Liver (tissue), 9 donors: Measurements from ENCODE around the gene GOT2. TPM values are rescaled to one million over a fixed set of nuclear protein-coding genes. Genes with fewer than 3 reads are reported as not detected.
"Not testable (repeated sequence)": the region's sequence is repeated elsewhere in the genome, so short reads cannot be mapped to it uniquely, and the experiment has no call there.

Experiments
- DNase-seq: peaks from one replicate; pipeline ENCODE4 v3.0.0-alpha.2; 2017; ENCODE audit warnings: low spot score
- H3K27ac ChIP-seq, 2 donors: one replicate each; pipeline ENCODE4 v1.7.0; 2013; ENCODE audit warnings: inconsistent platforms in 2 of 2, low read length in 2 of 2, control low read depth in 1 of 2, low read depth in 1 of 2, mild to moderate bottlenecking in 1 of 2
- H3K27me3 ChIP-seq, 4 donors: one replicate each; pipeline versions ENCODE4 v1.6.1 to v1.7.0; 2013; ENCODE audit warnings: low read length in 3 of 4, inconsistent platforms in 1 of 4, mild to moderate bottlenecking in 1 of 4, moderate library complexity in 1 of 4; ENCODE audit not compliant: control insufficient read depth in 4 of 4, insufficient read depth in 4 of 4
- H3K36me3 ChIP-seq, 4 donors: one replicate each; pipeline versions ENCODE4 v1.6.1 to v1.7.0; 2013; ENCODE audit warnings: low read length in 3 of 4, mild to moderate bottlenecking in 3 of 4, low read depth in 1 of 4, moderate library complexity in 1 of 4; ENCODE audit not compliant: control insufficient read depth in 4 of 4, insufficient read depth in 3 of 4
- H3K4me1 ChIP-seq, 4 donors: one replicate each; pipeline versions ENCODE4 v1.6.1 to v1.7.0; 2013; ENCODE audit warnings: low read length in 3 of 4, mild to moderate bottlenecking in 3 of 4, moderate library complexity in 1 of 4; ENCODE audit not compliant: control insufficient read depth in 4 of 4, insufficient read depth in 4 of 4
- H3K4me3 ChIP-seq, 3 donors: one replicate each; pipeline versions ENCODE4 v1.6.1 to v1.7.0; 2013; ENCODE audit warnings: low read length in 3 of 3, control low read depth in 1 of 3, low read depth in 1 of 3, mild to moderate bottlenecking in 1 of 3
- H3K9ac ChIP-seq, 2 donors: one replicate each; pipeline ENCODE4 v1.7.0; 2013; ENCODE audit warnings: low read length in 2 of 2, mild to moderate bottlenecking in 2 of 2, moderate library complexity in 2 of 2, control low read depth in 1 of 2, low read depth in 1 of 2
- H3K9me3 ChIP-seq, 4 donors: one replicate each; pipeline versions ENCODE4 v1.6.1 to v1.7.0; 2013; ENCODE audit warnings: low read length in 3 of 4; ENCODE audit not compliant: control insufficient read depth in 4 of 4
- EGR1 ChIP-seq, 2 donors: IDR thresholded peaks; 2 replicates each; pipeline ENCODE4 v1.6.1; 2016 to 2018; ENCODE audit warnings: antibody characterized with exemption in 2 of 2, low read depth in 2 of 2
- FOXA1 ChIP-seq: IDR thresholded peaks from 2 replicates; pipeline ENCODE4 v1.6.1; 2016; ENCODE audit warnings: antibody characterized with exemption
- FOXA2 ChIP-seq: IDR thresholded peaks from 2 replicates; pipeline ENCODE4 v1.6.1; 2016; ENCODE audit warnings: antibody characterized with exemption
- HNF4G ChIP-seq: IDR thresholded peaks from 2 replicates; pipeline ENCODE4 v1.6.1; 2016; ENCODE audit warnings: antibody characterized with exemption
- JUND ChIP-seq, 2 donors: IDR thresholded peaks; 2 replicates each; pipeline ENCODE4 v1.6.1; 2016; ENCODE audit warnings: antibody characterized with exemption in 2 of 2
- RAD21 ChIP-seq, 2 donors: IDR thresholded peaks; 2 replicates each; pipeline ENCODE4 v1.6.1; 2016; ENCODE audit warnings: antibody characterized with exemption in 2 of 2, mild to moderate bottlenecking in 2 of 2
- RXRA ChIP-seq, 2 donors: IDR thresholded peaks; 2 replicates each; pipeline ENCODE4 v1.6.1; 2017 to 2018; ENCODE audit warnings: antibody characterized with exemption in 2 of 2, mild to moderate bottlenecking in 1 of 2
- SP1 ChIP-seq: IDR thresholded peaks from 2 replicates; pipeline ENCODE4 v1.6.1; 2018; ENCODE audit warnings: antibody characterized with exemption, mild to moderate bottlenecking
- YY1 ChIP-seq: IDR thresholded peaks from 2 replicates; pipeline ENCODE4 v1.6.1; 2016; ENCODE audit warnings: antibody characterized with exemption, mild to moderate bottlenecking
- WGBS: extraction: QIAGEN DNeasy Blood & Tissue Kit; methylation state at CpG from one replicate; pipeline ENCODE4 v1.1.7; 2013; 5-methylcytosine and 5-hydroxymethylcytosine counted together
- polyA plus RNA-seq, 2 donors: library from polyadenylated mRNA; stranded (reverse) in 1 of 2; unstranded in 1 of 2; fragments of 200-250 nt in 1 of 2; fragments of >200 nt in 1 of 2; fragmentation: Nextera tagmentation in 1 of 2; extraction: Ambion mirVana in 1 of 2; gene quantifications; one replicate each; pipeline versions ENCODE4 v1.2.1 to v1.2.3, GENCODE V29; 2013 to 2015
- total RNA-seq, 2 donors: library from RNA; depleted of rRNA; stranded (reverse); fragments of >200 nt; gene quantifications; one replicate each; pipeline ENCODE4 v1.2.3, GENCODE V29; 2014
- TF ChIP-seq, protein P1 (sequence below): IDR thresholded peaks from 2 replicates; pipeline ENCODE4 v1.6.1; 2016; ENCODE audit warnings: antibody characterized with exemption
- TF ChIP-seq, protein P2 (sequence below): fragments of 150-350 bp; IDR thresholded peaks from 2 replicates; pipeline ENCODE4 v1.5.1; 2017; ENCODE audit warnings: improper control_type of control experiment, low read depth, low read length; ENCODE audit not compliant: missing input control
- TF ChIP-seq, protein P3 (sequence below): IDR thresholded peaks from 2 replicates; pipeline ENCODE4 v1.6.1; 2016; ENCODE audit warnings: antibody characterized with exemption
- donor health status: healthy.
- donor health status: healthy.
- donor health status: healthy.
- donor health status: healthy.
- donor health status: healthy.

GOT2 gene
- total and polyA plus RNA-seq, 4 donors, result 80.2 to 216 (median 136) TPM

DNA sequence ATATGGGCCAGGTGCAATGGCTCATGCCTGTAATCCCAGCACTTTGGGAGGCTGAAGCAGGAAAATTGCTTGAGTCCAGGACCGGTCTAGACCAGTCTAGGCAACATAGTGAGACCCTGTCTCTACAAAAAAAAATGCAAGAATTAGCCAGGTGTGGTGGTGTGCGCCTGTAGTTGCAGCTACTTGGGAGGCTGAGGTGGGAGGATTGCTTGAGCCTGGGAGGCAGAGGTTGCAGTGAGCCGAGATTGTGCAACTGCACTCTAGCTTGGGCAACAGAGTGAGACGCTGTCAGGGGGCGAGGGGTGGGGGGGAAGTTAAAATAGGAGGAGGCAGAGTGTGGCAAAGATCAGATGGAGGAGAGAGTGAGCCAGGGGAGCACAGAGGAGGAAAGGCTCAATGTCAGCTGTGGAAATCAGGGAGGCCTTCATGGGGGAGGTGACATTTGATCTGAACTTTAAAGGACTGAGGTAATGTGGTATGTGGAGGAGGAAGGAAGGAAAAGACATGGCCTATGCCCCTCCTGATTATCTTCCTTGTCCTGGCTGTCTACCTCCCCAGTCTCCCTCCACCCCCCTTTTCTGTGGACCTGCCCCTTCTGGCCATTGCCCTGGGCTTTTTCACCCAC is 4.7 kb upstream of the GOT2 start:
- no peak for TF ChIP-seq HNF4G
- TF ChIP-seq, protein P1, sequence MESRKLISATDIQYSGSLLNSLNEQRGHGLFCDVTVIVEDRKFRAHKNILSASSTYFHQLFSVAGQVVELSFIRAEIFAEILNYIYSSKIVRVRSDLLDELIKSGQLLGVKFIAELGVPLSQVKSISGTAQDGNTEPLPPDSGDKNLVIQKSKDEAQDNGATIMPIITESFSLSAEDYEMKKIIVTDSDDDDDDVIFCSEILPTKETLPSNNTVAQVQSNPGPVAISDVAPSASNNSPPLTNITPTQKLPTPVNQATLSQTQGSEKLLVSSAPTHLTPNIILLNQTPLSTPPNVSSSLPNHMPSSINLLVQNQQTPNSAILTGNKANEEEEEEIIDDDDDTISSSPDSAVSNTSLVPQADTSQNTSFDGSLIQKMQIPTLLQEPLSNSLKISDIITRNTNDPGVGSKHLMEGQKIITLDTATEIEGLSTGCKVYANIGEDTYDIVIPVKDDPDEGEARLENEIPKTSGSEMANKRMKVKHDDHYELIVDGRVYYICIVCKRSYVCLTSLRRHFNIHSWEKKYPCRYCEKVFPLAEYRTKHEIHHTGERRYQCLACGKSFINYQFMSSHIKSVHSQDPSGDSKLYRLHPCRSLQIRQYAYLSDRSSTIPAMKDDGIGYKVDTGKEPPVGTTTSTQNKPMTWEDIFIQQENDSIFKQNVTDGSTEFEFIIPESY, result no peak
- TF ChIP-seq FOXA1, result no peak
- TF ChIP-seq, protein P2, sequence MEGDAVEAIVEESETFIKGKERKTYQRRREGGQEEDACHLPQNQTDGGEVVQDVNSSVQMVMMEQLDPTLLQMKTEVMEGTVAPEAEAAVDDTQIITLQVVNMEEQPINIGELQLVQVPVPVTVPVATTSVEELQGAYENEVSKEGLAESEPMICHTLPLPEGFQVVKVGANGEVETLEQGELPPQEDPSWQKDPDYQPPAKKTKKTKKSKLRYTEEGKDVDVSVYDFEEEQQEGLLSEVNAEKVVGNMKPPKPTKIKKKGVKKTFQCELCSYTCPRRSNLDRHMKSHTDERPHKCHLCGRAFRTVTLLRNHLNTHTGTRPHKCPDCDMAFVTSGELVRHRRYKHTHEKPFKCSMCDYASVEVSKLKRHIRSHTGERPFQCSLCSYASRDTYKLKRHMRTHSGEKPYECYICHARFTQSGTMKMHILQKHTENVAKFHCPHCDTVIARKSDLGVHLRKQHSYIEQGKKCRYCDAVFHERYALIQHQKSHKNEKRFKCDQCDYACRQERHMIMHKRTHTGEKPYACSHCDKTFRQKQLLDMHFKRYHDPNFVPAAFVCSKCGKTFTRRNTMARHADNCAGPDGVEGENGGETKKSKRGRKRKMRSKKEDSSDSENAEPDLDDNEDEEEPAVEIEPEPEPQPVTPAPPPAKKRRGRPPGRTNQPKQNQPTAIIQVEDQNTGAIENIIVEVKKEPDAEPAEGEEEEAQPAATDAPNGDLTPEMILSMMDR, result no peak
- no peak for TF ChIP-seq JUND (IDR thresholded peaks at IDR 0.05)
- TF ChIP-seq RAD21 (IDR thresholded peaks at IDR 0.05), result no peak
- no peak for TF ChIP-seq FOXA2
- TF ChIP-seq EGR1 (IDR thresholded peaks at IDR 0.05; ENCODE audit: low read depth in 2 of 2), result no peak
- H3K4me1 ChIP-seq, result peaks cover 0 to 9% (median 4%) of the 10 kb centered on the region in 4 donors
- H3K4me3 ChIP-seq, result no peak overlapping the region
- no peak overlapping the region for H3K9ac ChIP-seq
- no peaks in the 10 kb centered on the region for H3K36me3 ChIP-seq
- H3K9me3 ChIP-seq, result no peaks in the 10 kb centered on the region
- H3K27me3 ChIP-seq, result no peaks in the 10 kb centered on the region
- H3K27ac ChIP-seq, result no peak overlapping the region
- WGBS, result 84% methylated on average over 5 of the region's 5 CpGs
- no peak for DNase-seq

DNA sequence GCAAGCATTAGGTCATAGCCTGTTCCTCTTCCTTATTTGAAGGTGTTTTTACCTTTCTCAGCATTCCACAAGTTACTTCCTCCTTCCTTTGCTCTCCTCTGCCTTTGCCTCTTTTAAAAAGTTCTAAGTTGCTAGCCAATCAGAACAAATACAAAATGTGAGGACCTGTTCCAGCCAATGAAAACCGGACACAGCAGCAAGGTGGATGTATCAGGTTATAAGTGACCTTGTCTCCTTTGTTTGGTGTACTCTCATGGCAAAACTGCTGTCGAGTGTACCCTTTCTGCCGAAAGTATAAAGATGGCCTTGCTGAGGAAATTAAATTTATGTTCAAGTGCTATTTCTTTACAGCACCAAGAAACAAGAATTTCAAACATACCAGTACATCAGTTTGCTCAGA is 2.2 kb upstream of the GOT2 start:
- H3K9ac ChIP-seq, H3K27me3 ChIP-seq, H3K36me3 ChIP-seq, H3K27ac ChIP-seq, H3K9me3 ChIP-seq, DNase-seq, H3K4me3 ChIP-seq: not testable (repeated sequence)
- H3K4me1 ChIP-seq, result peaks cover 3 to 27% (median 20%) of the 10 kb centered on the region in 4 donors
- 92% methylated on average over 3 of the region's 3 CpGs for WGBS

DNA sequence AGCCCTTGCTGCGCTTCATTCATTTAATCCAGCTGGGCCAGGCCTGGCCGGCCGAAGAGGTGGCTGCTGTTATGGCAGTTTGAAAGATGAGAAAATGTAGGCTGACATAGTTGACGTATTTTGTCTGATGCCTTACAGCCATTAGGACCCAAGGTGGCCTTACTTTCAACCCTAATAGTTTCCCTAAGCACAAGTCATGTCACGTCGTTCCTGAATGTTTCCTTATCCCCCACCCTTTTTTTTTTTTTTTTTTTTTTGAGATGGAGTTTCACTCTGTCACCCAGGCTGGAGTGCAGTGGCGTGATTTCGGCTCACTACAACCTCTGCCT is 307 bp upstream of the GOT2 start:
- WGBS, result 43% methylated on average over 8 of the region's 8 CpGs
- Histone ChIP-seq H3K4me3 (peak overlapping the region in 2 of 3 donors; percentile 74 to 91), H3K4me1 (peaks cover 6 to 39% (median 36%) of the 10 kb centered on the region in 4 donors), H3K9ac (peak overlapping the region in 1 of 2 donors; percentile 36), H3K27ac (peak overlapping the region in 1 of 2 donors; percentile 94), H3K9me3 (no peaks in the 10 kb centered on the region), H3K36me3 (no peaks in the 10 kb centered on the region), H3K27me3 (no peaks in the 10 kb centered on the region)
- no peak for DNase-seq
- TF ChIP-seq, protein P2, result no peak
- TF ChIP-seq, protein P3, sequence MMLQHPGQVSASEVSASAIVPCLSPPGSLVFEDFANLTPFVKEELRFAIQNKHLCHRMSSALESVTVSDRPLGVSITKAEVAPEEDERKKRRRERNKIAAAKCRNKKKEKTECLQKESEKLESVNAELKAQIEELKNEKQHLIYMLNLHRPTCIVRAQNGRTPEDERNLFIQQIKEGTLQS, result no peak
- TF ChIP-seq HNF4G (no peak), RXRA (IDR thresholded peaks at IDR 0.05) (no peak), SP1 (no peak), YY1 (no peak), JUND (IDR thresholded peaks at IDR 0.05) (no peak)
